ENCODE measurements around the gene DCAF5. TPM values are rescaled to one million over a fixed set of nuclear protein-coding genes. Genes with fewer than 3 reads are reported as not detected.

The DCAF5 gene
- total and polyA plus RNA-seq, 2 of the 8 experiments (the other 6 are each of a cell fraction or from before 2014, with no cell fraction given), result 24.3 to 31.0 TPM

GRCh38 chr14:69131176-69131575 is 21.7 kb downstream of the DCAF5 start (continued):
- TF ChIP-seq CHD7 (IDR thresholded peaks at IDR 0.05; ENCODE audit: insufficient replicate concordance, low read length), result no peak
- no peak for TF ChIP-seq ASH2L (IDR thresholded peaks at IDR 0.05; ENCODE audit: low read length)
- TF ChIP-seq E2F6 (IDR thresholded peaks at IDR 0.05), result no peak
- TF ChIP-seq MAX (IDR thresholded peaks at IDR 0.05), result no peak
- TF ChIP-seq POLR2A (IDR thresholded peaks at IDR 0.05; ENCODE audit: control extremely low read depth in 1 of 2, low read depth in 2 of 2, low read length in 2 of 2), result no peak
